ENCODE measurements around the gene EPHA8. TPM values are rescaled to one million over a fixed set of nuclear protein-coding genes. Genes with fewer than 3 reads are reported as not detected.

EPHA8 gene
- total RNA-seq, 1 experiment from 2014 or later: 3.8 TPM

DNA sequence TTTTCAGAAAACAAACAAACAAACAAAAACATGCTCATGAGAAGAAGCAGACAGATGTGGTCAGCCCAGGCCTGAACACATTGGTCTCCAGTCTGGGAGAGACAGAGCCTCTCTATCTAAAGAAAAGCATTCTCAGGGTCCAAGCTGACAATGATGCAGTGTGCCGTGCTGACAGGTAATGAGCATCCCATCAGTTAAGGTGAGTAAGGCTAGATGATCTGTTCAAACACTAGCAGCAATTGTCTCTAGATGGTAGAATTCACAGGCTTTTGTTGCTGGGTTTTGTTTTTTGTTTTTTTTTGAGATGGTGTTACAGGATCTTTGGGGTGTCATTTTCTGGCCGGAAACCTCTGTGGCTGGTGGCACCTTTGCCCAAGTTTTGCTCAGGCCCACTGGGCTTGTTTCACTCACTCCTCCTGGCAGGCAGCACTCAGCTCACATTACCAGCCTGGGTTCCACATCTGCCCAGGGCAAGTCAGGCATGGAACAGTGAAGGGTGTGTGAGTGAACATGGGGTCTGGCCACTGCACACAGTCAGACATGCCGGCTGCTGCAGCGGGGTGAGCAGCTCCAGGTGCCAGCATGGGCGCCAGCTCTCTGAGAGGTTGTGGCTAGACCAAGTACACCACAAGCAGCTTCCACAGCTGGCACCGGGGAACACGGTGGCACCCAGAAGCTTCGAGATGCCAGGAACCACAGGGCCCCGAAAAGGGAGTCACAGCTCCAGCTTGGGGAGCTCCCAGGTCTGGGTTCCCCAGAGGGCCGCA lies 70.6 kb downstream of the EPHA8 start:
- no peak for DNase-seq (ENCODE audit: low spot score)
- TF ChIP-seq ZNF219 (CRISPR knock-in tag; IDR thresholded peaks at IDR 0.05; ENCODE audit: borderline replicate concordance): no peak
- TF ChIP-seq, protein P1, sequence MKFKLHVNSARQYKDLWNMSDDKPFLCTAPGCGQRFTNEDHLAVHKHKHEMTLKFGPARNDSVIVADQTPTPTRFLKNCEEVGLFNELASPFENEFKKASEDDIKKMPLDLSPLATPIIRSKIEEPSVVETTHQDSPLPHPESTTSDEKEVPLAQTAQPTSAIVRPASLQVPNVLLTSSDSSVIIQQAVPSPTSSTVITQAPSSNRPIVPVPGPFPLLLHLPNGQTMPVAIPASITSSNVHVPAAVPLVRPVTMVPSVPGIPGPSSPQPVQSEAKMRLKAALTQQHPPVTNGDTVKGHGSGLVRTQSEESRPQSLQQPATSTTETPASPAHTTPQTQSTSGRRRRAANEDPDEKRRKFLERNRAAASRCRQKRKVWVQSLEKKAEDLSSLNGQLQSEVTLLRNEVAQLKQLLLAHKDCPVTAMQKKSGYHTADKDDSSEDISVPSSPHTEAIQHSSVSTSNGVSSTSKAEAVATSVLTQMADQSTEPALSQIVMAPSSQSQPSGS (CRISPR knock-in tag; IDR thresholded peaks at IDR 0.05; ENCODE audit: borderline replicate concordance, low read depth): no peak
- no peak overlapping the region for H3K27ac Mint-ChIP-seq
- H3K4me1 Mint-ChIP-seq: peaks cover 30% of the 10 kb centered on the region
- ChIA-PET POLR2A (no interaction called here), CTCF (interaction anchor here (1.6 kb wide), 1 partner anchor 106 kb away, joined by 4 read pairs; no protein-coding TSS in a partner anchor)
- H3K9me3 Mint-ChIP-seq: no peaks in the 10 kb centered on the region
- ATAC-seq: no peak
- H3K36me3 Mint-ChIP-seq: no peaks in the 10 kb centered on the region
- H3K27me3 Mint-ChIP-seq (ENCODE audit: low read depth): no peaks in the 10 kb centered on the region; the same call in 1 of the 2 replicates
- H3K4me3 Mint-ChIP-seq: no peak overlapping the region

DNA sequence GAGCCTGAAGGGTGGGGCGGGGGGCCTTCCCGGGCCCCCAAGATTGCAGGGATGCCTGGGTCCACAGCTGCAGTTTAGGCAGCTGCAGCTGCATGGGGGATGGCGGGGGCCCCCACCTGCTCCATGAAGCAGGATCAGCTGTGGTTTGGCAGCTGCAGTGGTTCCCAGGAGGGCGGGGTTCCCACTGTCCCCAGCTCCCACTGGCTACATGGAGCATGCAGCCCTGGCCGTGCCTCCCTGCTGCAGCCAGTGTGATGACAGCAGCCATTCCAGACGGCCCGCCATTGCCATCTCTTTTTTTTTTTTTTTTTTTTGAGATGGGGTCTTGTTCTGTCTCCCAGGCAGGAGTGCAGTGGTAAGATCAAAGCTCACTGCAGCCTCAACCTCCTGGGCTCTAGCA lies 72.1 kb downstream of the EPHA8 start:
- no peak for DNase-seq (ENCODE audit: low spot score)
- Mint-ChIP-seq H3K4me3 (no peak overlapping the region), H3K27ac (no peak overlapping the region), H3K36me3 (no peaks in the 10 kb centered on the region), H3K9me3 (no peaks in the 10 kb centered on the region), H3K4me1 (peaks cover 20% of the 10 kb centered on the region), H3K27me3 (ENCODE audit: low read depth) (no peaks in the 10 kb centered on the region; the same call in 1 of the 2 replicates)
- ATAC-seq: no peak
- no peak for TF ChIP-seq MYBL2 (CRISPR knock-in tag; IDR thresholded peaks at IDR 0.05)
- TF ChIP-seq PRRX2 (CRISPR knock-in tag; IDR thresholded peaks at IDR 0.05): no peak
- no peak for TF ChIP-seq JAZF1 (CRISPR knock-in tag; IDR thresholded peaks at IDR 0.05)
- no peak for TF ChIP-seq HMGA2 (CRISPR knock-in tag; IDR thresholded peaks at IDR 0.05)
- TF ChIP-seq JUN (CRISPR knock-in tag; IDR thresholded peaks at IDR 0.05): no peak
- CTCF ChIA-PET: interaction anchor here (0.6 to 1.4 kb wide), 4 partner anchors 10 to 93 kb away, joined by 3 to 5 read pairs (median 4); no protein-coding TSS in a partner anchor
- POLR2A ChIA-PET: no interaction called here

DNA sequence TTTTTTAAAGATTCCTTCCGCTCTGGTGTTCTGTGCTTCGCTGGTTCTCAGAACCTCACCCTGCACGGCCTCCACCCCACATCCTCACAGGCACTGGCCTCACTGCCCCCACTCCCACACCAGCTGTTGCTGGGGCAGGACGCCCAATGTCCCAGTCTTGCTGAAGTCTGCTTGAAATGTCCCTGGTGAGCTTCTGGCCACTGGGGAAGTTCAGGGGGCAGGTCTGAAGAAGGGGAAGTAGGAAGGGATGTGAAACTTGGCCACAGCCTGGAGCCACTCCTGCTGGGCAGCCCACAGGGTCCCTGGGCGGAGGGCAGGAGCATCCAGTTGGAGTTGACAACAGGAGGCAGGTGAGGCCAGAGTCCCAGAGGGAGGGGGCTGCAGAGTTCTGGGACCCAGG lies 73.1 kb downstream of the EPHA8 start, which contains the start of gene C1QA:
Gene C1QA, plus strand, starts transcription at position 276 of the 400 bp plus-strand sequence. CDS start 989 bp downstream, outside the sequence.
- H3K4me1 Mint-ChIP-seq: peaks cover 11% of the 10 kb centered on the region
- TF ChIP-seq, protein P2, sequence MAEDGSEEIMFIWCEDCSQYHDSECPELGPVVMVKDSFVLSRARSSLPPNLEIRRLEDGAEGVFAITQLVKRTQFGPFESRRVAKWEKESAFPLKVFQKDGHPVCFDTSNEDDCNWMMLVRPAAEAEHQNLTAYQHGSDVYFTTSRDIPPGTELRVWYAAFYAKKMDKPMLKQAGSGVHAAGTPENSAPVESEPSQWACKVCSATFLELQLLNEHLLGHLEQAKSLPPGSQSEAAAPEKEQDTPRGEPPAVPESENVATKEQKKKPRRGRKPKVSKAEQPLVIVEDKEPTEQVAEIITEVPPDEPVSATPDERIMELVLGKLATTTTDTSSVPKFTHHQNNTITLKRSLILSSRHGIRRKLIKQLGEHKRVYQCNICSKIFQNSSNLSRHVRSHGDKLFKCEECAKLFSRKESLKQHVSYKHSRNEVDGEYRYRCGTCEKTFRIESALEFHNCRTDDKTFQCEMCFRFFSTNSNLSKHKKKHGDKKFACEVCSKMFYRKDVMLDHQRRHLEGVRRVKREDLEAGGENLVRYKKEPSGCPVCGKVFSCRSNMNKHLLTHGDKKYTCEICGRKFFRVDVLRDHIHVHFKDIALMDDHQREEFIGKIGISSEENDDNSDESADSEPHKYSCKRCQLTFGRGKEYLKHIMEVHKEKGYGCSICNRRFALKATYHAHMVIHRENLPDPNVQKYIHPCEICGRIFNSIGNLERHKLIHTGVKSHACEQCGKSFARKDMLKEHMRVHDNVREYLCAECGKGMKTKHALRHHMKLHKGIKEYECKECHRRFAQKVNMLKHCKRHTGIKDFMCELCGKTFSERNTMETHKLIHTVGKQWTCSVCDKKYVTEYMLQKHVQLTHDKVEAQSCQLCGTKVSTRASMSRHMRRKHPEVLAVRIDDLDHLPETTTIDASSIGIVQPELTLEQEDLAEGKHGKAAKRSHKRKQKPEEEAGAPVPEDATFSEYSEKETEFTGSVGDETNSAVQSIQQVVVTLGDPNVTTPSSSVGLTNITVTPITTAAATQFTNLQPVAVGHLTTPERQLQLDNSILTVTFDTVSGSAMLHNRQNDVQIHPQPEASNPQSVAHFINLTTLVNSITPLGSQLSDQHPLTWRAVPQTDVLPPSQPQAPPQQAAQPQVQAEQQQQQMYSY (CRISPR knock-in tag; IDR thresholded peaks at IDR 0.05): no peak
- TF ChIP-seq, protein P3, sequence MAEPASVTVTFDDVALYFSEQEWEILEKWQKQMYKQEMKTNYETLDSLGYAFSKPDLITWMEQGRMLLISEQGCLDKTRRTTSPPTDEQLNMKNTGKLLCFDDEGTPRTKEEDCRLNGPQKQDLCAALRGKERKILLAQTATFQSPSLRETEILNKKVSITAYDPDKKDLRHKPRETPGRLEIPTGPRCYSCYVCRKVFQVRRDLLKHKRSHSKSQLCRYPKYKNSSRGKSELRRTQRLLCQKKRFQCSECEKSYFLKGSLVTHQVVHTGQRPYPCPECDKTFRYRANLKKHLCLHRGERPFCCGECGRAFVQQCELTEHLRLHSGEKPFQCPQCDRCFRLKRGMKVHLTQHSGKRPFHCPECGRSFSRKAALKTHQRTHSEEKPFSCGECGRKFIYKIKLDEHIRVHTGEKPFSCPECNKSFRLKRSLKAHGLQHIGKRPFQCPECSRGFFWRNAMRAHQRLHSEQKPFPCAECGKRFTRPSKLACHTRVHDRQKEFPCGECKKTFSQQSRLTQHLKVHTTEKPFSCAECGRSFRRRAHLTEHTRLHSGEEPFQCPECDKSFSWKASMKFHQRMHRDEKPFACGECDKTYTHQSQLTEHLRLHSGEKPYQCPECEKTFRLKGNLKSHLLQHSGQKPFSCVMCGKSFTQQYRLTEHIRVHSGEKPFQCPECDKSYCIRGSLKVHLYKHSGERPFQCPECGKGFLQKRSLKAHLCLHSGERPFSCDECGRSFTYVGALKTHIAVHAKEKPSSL (CRISPR knock-in tag; conservative IDR thresholded peaks at IDR 0.05): no peak
- TF ChIP-seq, protein P4, sequence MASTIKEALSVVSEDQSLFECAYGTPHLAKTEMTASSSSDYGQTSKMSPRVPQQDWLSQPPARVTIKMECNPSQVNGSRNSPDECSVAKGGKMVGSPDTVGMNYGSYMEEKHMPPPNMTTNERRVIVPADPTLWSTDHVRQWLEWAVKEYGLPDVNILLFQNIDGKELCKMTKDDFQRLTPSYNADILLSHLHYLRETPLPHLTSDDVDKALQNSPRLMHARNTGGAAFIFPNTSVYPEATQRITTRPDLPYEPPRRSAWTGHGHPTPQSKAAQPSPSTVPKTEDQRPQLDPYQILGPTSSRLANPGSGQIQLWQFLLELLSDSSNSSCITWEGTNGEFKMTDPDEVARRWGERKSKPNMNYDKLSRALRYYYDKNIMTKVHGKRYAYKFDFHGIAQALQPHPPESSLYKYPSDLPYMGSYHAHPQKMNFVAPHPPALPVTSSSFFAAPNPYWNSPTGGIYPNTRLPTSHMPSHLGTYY (CRISPR knock-in tag; IDR thresholded peaks at IDR 0.05): no peak
- TF ChIP-seq ATF1 (CRISPR knock-in tag; IDR thresholded peaks at IDR 0.05) (no peak), GABPB1 (CRISPR knock-in tag; IDR thresholded peaks at IDR 0.05) (no peak), SMAD4 (CRISPR knock-in tag; IDR thresholded peaks at IDR 0.05) (no peak), NR2C2 (CRISPR knock-in tag; IDR thresholded peaks at IDR 0.05) (no peak)
- TF ChIP-seq, protein P5, sequence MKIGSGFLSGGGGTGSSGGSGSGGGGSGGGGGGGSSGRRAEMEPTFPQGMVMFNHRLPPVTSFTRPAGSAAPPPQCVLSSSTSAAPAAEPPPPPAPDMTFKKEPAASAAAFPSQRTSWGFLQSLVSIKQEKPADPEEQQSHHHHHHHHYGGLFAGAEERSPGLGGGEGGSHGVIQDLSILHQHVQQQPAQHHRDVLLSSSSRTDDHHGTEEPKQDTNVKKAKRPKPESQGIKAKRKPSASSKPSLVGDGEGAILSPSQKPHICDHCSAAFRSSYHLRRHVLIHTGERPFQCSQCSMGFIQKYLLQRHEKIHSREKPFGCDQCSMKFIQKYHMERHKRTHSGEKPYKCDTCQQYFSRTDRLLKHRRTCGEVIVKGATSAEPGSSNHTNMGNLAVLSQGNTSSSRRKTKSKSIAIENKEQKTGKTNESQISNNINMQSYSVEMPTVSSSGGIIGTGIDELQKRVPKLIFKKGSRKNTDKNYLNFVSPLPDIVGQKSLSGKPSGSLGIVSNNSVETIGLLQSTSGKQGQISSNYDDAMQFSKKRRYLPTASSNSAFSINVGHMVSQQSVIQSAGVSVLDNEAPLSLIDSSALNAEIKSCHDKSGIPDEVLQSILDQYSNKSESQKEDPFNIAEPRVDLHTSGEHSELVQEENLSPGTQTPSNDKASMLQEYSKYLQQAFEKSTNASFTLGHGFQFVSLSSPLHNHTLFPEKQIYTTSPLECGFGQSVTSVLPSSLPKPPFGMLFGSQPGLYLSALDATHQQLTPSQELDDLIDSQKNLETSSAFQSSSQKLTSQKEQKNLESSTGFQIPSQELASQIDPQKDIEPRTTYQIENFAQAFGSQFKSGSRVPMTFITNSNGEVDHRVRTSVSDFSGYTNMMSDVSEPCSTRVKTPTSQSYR (CRISPR knock-in tag; IDR thresholded peaks at IDR 0.05): no peak
- TF ChIP-seq, protein P6, sequence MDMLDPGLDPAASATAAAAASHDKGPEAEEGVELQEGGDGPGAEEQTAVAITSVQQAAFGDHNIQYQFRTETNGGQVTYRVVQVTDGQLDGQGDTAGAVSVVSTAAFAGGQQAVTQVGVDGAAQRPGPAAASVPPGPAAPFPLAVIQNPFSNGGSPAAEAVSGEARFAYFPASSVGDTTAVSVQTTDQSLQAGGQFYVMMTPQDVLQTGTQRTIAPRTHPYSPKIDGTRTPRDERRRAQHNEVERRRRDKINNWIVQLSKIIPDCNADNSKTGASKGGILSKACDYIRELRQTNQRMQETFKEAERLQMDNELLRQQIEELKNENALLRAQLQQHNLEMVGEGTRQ (CRISPR knock-in tag; IDR thresholded peaks at IDR 0.05): no peak
- TF ChIP-seq, protein P7, sequence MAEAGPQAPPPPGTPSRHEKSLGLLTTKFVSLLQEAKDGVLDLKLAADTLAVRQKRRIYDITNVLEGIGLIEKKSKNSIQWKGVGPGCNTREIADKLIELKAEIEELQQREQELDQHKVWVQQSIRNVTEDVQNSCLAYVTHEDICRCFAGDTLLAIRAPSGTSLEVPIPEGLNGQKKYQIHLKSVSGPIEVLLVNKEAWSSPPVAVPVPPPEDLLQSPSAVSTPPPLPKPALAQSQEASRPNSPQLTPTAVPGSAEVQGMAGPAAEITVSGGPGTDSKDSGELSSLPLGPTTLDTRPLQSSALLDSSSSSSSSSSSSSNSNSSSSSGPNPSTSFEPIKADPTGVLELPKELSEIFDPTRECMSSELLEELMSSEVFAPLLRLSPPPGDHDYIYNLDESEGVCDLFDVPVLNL (CRISPR knock-in tag; IDR thresholded peaks at IDR 0.05; ENCODE audit: borderline replicate concordance, low read depth): no peak

More for the DNA sequence above, 73.1 kb downstream of the EPHA8 start, which contains the start of gene C1QA:
- no peak within 1 kb of the TSS for H3K4me3 Mint-ChIP-seq
- no peak within 1 kb of the TSS; the same call in none of the 2 replicates for H3K27ac Mint-ChIP-seq
- no peaks in the 10 kb centered on the region for H3K9me3 Mint-ChIP-seq
- no peaks in the 10 kb centered on the region for H3K36me3 Mint-ChIP-seq
- ChIA-PET POLR2A (no interaction called here), CTCF (interaction anchor here (0.6 to 1.4 kb wide), 3 partner anchors 10 to 319 kb away, joined by 3 to 5 read pairs (median 3); no protein-coding TSS in a partner anchor)
- no peaks in the 10 kb centered on the region; the same call in 1 of the 2 replicates for H3K27me3 Mint-ChIP-seq (ENCODE audit: low read depth)
- DNase-seq (ENCODE audit: low spot score) (no peak), ATAC-seq (no peak)
